Motor neuron (in vitro differentiated cells): ENCODE results near the gene GNB3. TPM values are rescaled to one million over a fixed set of nuclear protein-coding genes. Genes with fewer than 3 reads are reported as not detected.

ENCODE experiments used
- ATAC-seq, 8 experiments: fragments of 200-7000 bp; cut with Tn5 transposase; replicated peaks in 6 of 8; 2 replicates each; pipeline ENCODE4 v1.8.0; 2021; ENCODE audit warnings: mild to moderate bottlenecking in 8 of 8, moderate library complexity in 8 of 8
- H3K27ac ChIP-seq, 2 donors: fragments of 250-450 bp; sonication (Bioruptor Pico); 2 replicates each; pipeline ENCODE4 v1.9.0; 2021; ENCODE audit warnings: antibody characterized with exemption in 2 of 2, mild to moderate bottlenecking in 2 of 2, moderate library complexity in 1 of 2
- H3K4me1 ChIP-seq, 2 donors: fragments of 250-450 bp; sonication (Bioruptor Pico); replicated peaks in 1 of 2; 2 replicates each; pipeline ENCODE4 v1.6.1; 2021; ENCODE audit warnings: antibody characterized with exemption in 2 of 2, mild to moderate bottlenecking in 2 of 2, moderate library complexity in 1 of 2
- H3K4me3 ChIP-seq, 5 donors: fragments of 250-450 bp; sonication (Bioruptor Pico); 2 replicates each; pipeline ENCODE4 v1.9.0; 2021; ENCODE audit warnings: antibody characterized with exemption in 5 of 5, mild to moderate bottlenecking in 5 of 5, moderate library complexity in 4 of 5
- WGBS, 10 experiments: fragments of 450-650 bp; shearing (Covaris generic); methylation state at CpG; one replicate each; pipeline ENCODE4 v1.0.0; 2022; 5-methylcytosine and 5-hydroxymethylcytosine counted together
- in situ Hi-C, 9 experiments: fragments of 400-800 bp; cut with MboI; loops; one replicate each; pipeline ENCODE4 v1.15.0; 2021; ENCODE audit warnings: low sequenced_read_pairs in 9 of 9, low pct_unique_long_range_greater_than_20kb in 2 of 9; ENCODE audit not compliant: unreplicated experiment in 9 of 9
- total RNA-seq, 8 experiments: library from RNA; unstranded; fragments of 300-600 nt; gene quantifications; 2 replicates each; pipeline versions ENCODE4 v1.2.3 to v1.2.4, GENCODE V29; 2022

Gene GNB3
- total RNA-seq, 8 experiments from 2014 or later = 1.1 to 8.4 (median 4.5) TPM

GRCh38 chr12:6845395-6845794, 4.7 kb downstream of the GNB3 start:
- H3K27ac ChIP-seq = no peak overlapping the region
- H3K4me1 ChIP-seq = peaks cover 4 to 11% of the 10 kb centered on the region in 2 donors
- no peak overlapping the region for H3K4me3 ChIP-seq
- no peak for ATAC-seq
- WGBS, 10 experiments = 88 to 100% (median 96%) methylated on average over 1 to 8 of the region's 17 CpGs; no CpG with 5 or more reads in 6 of the 10 experiments
- in situ Hi-C loops = loop anchor here in 1 of 9 experiments (25.0 kb wide), 1 partner anchor 108 kb away; no protein-coding TSS in a partner anchor

- Histone ChIP-seq H3K27ac (no peak overlapping the region), H3K4me1 (peaks cover 0 to 1% of the 10 kb centered on the region in 2 donors), H3K4me3 (no peak overlapping the region)
- ATAC-seq = no peak
- in situ Hi-C loops = loop anchor here in 1 of 9 experiments (25.0 kb wide), 1 partner anchor 109 kb away; no protein-coding TSS in a partner anchor
- WGBS, 10 experiments = 0 to 94% (median 75%) methylated on average over 1 to 4 of the region's 7 CpGs; no CpG with 5 or more reads in 4 of the 10 experiments
Measured at GRCh38 chr12:6846316-6846869, 5.7 kb downstream of the GNB3 start.

GRCh38 chr12:6847676-6848075, 7.0 kb downstream of the GNB3 start:
- H3K27ac ChIP-seq = no peak overlapping the region
- 90 to 100% (median 100%) methylated on average over 1 to 2 of the region's 2 CpGs for WGBS, 10 experiments
- in situ Hi-C loops = loop anchor here in 1 of 9 experiments (25.0 kb wide), 1 partner anchor 110 kb away; no protein-coding TSS in a partner anchor
- H3K4me1 ChIP-seq = no peaks in the 10 kb centered on the region
- no peak for ATAC-seq
- no peak overlapping the region for H3K4me3 ChIP-seq

- Histone ChIP-seq H3K27ac (no peak overlapping the region), H3K4me1 (peaks cover 11% of the 10 kb centered on the region in 2 donors), H3K4me3 (no peak overlapping the region)
- in situ Hi-C loops = loop anchor here in 1 of 9 experiments (25.0 kb wide), 1 partner anchor 112 kb away; no protein-coding TSS in a partner anchor
- no peak for ATAC-seq
- WGBS, 10 experiments = 75 to 100% (median 86%) methylated on average over 1 to 2 of the region's 2 CpGs; no CpG with 5 or more reads in 6 of the 10 experiments
Measured at GRCh38 chr12:6849427-6849826, 8.7 kb downstream of the GNB3 start.

- no peak for ATAC-seq
- H3K4me1 ChIP-seq = peaks cover 11% of the 10 kb centered on the region in 2 donors
- H3K4me3 ChIP-seq = peak overlapping the region in 1 of 5 donors; percentile 62
- WGBS, 10 experiments = 40 to 93% (median 62%) methylated on average over 1 to 10 of the region's 10 CpGs; no CpG with 5 or more reads in 3 of the 10 experiments
- H3K27ac ChIP-seq = no peak overlapping the region
- in situ Hi-C loops = loop anchor here in 1 of 9 experiments (25.0 kb wide), 1 partner anchor 113 kb away; no protein-coding TSS in a partner anchor
Measured at GRCh38 chr12:6849976-6850560, 9.3 kb downstream of the GNB3 start.

- H3K27ac ChIP-seq = peak overlapping the region in 1 of 2 donors; percentile 10
- in situ Hi-C loops = no loop called here
- no peak for ATAC-seq
- H3K4me1 ChIP-seq = peaks cover 11% of the 10 kb centered on the region in 2 donors
- peak overlapping the region in 1 of 5 donors; percentile 62 for H3K4me3 ChIP-seq
- WGBS, 10 experiments = 0 to 40% (median 11%) methylated on average over 1 to 10 of the region's 16 CpGs; no CpG with 5 or more reads in 4 of the 10 experiments
Measured at GRCh38 chr12:6850796-6851152, 10.0 kb downstream of the GNB3 start.

- Histone ChIP-seq H3K27ac (peak within 1 kb of the TSS; percentile 94 to 98), H3K4me1 (peaks cover 11% of the 10 kb centered on the region in 2 donors), H3K4me3 (peak within 1 kb of the TSS; percentile 62 to 83 (median 69))
- in situ Hi-C loops = no loop called here
- 0 to 3% (median 0%) methylated on average over 4 to 18 of the region's 37 CpGs; no CpG with 5 or more reads in 2 of the 10 experiments for WGBS, 10 experiments
- peak; percentile 35 to 55 (median 49) for ATAC-seq
Measured at GRCh38 chr12:6851153-6851920, 10.6 kb downstream of the GNB3 start, which contains the start of gene CDCA3. CDCA3 (minus strand) TSS chr12:6851286; CDS start chr12:6850952, 334 bp downstream.

GRCh38 chr12:6851921-6852650, 11.4 kb downstream of the GNB3 start, which contains the start of gene USP5:
USP5 (plus strand) TSS chr12:6852150; CDS start chr12:6852180, 30 bp downstream.
- H3K4me3 ChIP-seq = peak within 1 kb of the TSS; percentile 62 to 83 (median 69)
- in situ Hi-C loops = no loop called here
- H3K27ac ChIP-seq = peak within 1 kb of the TSS; percentile 94 to 98
- peaks cover 11% of the 10 kb centered on the region in 2 donors for H3K4me1 ChIP-seq
- WGBS, 10 experiments = 0 to 2% (median 0%) methylated on average over 1 to 14 of the region's 65 CpGs; no CpG with 5 or more reads in 4 of the 10 experiments
- peak; percentile 78 to 88 (median 84) for ATAC-seq

- Histone ChIP-seq H3K4me3 (peak overlapping the region; percentile 62 to 83 (median 69)), H3K27ac (peak overlapping the region; percentile 77 to 86), H3K4me1 (peaks cover 11% of the 10 kb centered on the region in 2 donors)
- WGBS, 10 experiments = 0 to 6% (median 0%) methylated on average over 1 to 3 of the region's 18 CpGs; no CpG with 5 or more reads in 5 of the 10 experiments
- peak; percentile 0 to 19 (median 12) for ATAC-seq
- in situ Hi-C loops = no loop called here
Measured at GRCh38 chr12:6852651-6853354, 12.1 kb downstream of the GNB3 start.

GRCh38 chr12:6853626-6854025, 12.9 kb downstream of the GNB3 start:
- in situ Hi-C loops = no loop called here
- peak overlapping the region; percentile 62 to 83 (median 69) for H3K4me3 ChIP-seq
- peak overlapping the region; percentile 77 to 86 for H3K27ac ChIP-seq
- WGBS, 10 experiments = 57 to 100% (median 86%) methylated on average over 1 of the region's 1 CpG; no CpG with 5 or more reads in 3 of the 10 experiments
- peaks cover 11% of the 10 kb centered on the region in 2 donors for H3K4me1 ChIP-seq
- no peak for ATAC-seq

GRCh38 chr12:6854036-6854435, 13.3 kb downstream of the GNB3 start:
- ATAC-seq = no peak
- WGBS, 10 experiments = 40 to 100% (median 85%) methylated on average over 1 to 5 of the region's 6 CpGs; no CpG with 5 or more reads in 2 of the 10 experiments
- in situ Hi-C loops = no loop called here
- H3K27ac ChIP-seq = no peak overlapping the region
- H3K4me3 ChIP-seq = no peak overlapping the region
- H3K4me1 ChIP-seq = peaks cover 11% of the 10 kb centered on the region in 2 donors
